ENCODE results near the gene HOXA9. TPM values are rescaled to one million over a fixed set of nuclear protein-coding genes. Genes with fewer than 3 reads are reported as not detected.
A peak's percentile ranks its signal among the peaks of the same experiment; 100 is the strongest.

HOXA9 gene
- total RNA-seq, 4 donors from 2014 or later, result 0.54 to 0.89 TPM; not detected in 2

DNA sequence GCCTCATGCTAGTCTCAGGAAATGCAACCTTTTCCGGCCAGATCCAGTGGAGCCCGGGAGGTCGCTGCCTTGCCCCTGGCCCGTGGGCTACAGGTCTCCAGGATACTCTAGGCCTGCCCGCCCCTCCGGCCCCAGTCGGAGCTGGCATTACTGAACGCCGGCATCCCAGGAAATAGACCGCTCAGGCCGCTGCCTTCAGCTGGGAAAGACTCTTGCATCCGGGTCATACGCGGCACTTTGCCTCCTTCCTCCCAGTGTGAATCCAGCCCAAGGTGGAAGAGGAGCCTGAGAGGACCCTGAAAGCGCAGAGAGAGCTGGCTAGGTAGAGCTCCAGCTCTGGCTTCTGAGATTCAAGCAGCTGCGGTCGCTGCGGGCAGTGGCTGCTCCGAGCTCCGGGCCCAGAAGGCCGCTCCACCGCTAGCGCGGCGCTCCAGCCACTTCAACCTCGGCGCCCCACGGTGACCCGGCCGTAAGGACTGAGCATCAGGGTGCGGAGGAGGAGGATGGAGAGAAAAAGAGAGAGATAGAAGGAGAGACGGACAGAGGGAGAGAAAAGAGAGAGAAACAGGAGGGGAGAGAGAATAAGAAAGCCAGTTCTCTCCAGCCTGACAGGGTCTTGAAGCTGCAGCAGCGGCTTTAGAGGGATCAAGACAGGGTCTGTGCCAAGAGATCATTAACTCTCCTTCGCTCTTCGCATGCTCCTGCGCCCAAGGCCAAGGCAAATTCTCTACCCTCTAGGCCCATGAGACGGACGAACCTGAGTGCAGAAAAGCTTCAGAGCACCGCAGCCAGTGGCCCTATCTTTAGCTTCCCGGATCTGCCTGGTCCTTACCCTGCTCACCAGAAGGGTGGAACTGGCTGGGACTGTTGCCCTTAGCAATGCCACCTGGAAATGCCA lies 10.5 kb upstream of the HOXA9 start:
- Histone ChIP-seq H3K9me3 (no peaks in the 10 kb centered on the region), H3K27ac (no peak overlapping the region), H3K4me1 (peaks cover 0 to 36% (median 18%) of the 10 kb centered on the region in 3 donors), H3K27me3 (peaks cover 100% of the 10 kb centered on the region), H3K36me3 (no peaks in the 10 kb centered on the region), H3K4me3 (no peak overlapping the region)
- no peak for TF ChIP-seq POLR2A (IDR thresholded peaks at IDR 0.05)
- no peak for ATAC-seq
- 82 to 89% methylated on average over 3 to 4 of the region's 40 CpGs for WGBS, 2 donors (ENCODE audit: low coverage in 1 of 2)

GRCh38 chr7:27174874-27175625 lies 9.7 kb upstream of the HOXA9 start:
- peaks cover 0 to 36% (median 18%) of the 10 kb centered on the region in 3 donors for H3K4me1 ChIP-seq
- H3K36me3 ChIP-seq, result no peaks in the 10 kb centered on the region
- H3K4me3 ChIP-seq, result no peak overlapping the region
- 17 to 71% methylated on average over 1 to 3 of the region's 12 CpGs for WGBS, 2 donors (ENCODE audit: low coverage in 1 of 2)
- TF ChIP-seq EP300 (IDR thresholded peaks at IDR 0.05) (no peak), POLR2AphosphoS5 (IDR thresholded peaks at IDR 0.05) (no peak), POLR2A (IDR thresholded peaks at IDR 0.05) (no peak)
- TF ChIP-seq, protein P1, sequence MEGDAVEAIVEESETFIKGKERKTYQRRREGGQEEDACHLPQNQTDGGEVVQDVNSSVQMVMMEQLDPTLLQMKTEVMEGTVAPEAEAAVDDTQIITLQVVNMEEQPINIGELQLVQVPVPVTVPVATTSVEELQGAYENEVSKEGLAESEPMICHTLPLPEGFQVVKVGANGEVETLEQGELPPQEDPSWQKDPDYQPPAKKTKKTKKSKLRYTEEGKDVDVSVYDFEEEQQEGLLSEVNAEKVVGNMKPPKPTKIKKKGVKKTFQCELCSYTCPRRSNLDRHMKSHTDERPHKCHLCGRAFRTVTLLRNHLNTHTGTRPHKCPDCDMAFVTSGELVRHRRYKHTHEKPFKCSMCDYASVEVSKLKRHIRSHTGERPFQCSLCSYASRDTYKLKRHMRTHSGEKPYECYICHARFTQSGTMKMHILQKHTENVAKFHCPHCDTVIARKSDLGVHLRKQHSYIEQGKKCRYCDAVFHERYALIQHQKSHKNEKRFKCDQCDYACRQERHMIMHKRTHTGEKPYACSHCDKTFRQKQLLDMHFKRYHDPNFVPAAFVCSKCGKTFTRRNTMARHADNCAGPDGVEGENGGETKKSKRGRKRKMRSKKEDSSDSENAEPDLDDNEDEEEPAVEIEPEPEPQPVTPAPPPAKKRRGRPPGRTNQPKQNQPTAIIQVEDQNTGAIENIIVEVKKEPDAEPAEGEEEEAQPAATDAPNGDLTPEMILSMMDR (IDR thresholded peaks at IDR 0.05), result no peak
- ATAC-seq, result no peak
- peaks cover 100% of the 10 kb centered on the region for H3K27me3 ChIP-seq
- no peak overlapping the region for H3K27ac ChIP-seq
- no peaks in the 10 kb centered on the region for H3K9me3 ChIP-seq

DNA sequence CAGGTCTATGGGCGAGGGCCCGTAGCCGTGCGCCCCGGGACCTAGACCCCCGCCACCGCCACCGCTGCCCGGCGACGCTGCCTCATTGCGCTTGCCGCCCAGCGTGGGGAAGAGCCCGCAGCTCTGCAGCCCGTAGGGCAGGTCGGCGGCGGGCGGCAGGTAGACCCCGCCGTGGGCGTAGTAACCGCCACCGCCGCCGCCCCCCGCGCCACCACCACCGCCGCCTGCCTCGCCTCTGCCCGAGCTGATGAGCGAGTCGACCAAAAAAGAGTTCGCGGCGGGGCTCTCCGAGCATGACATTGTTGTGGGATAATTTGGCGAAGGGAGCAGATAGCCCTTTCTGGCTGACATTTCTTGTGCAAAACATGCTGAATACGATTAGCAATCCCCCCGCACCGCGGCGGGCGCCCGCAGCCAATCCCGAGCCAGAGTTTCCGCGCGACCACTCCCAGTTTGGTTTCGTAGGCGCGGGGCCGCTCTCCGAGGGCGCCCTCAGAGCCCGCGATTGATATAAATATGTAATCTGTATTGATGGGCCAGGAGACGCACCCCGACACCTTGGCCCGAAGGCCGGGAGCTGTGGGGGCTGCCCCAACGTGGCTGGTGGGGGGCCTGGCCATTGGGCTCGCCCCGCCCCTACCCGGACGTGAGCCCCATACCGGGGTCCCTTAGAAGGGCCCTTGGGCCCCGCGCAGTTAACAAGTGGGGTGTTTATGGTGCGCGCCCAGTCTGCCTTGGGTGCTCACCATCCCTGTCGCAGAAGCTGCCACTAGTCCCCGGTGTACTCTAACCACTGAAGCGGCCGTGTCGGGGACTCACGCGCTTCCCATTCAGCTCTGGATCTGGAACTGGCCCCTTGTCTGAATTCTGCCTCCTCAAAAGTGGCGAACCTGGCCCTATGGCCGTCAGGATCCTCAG lies 8.9 kb upstream of the HOXA9 start, which contains the start of gene HOXA10:
HOXA10 (minus strand) TSS at position 365 of the 918 bp plus-strand sequence; CDS start at position 351, 14 bp downstream.
- no peak for ATAC-seq
- H3K27ac ChIP-seq, result no peak within 1 kb of the TSS
- peaks cover 0 to 36% (median 24%) of the 10 kb centered on the region in 3 donors for H3K4me1 ChIP-seq
- no peaks in the 10 kb centered on the region for H3K9me3 ChIP-seq
- peak within 1 kb of the TSS; percentile 1 to 52 for H3K4me3 ChIP-seq
- TF ChIP-seq POLR2AphosphoS5 (IDR thresholded peaks at IDR 0.05) (no peak), EP300 (IDR thresholded peaks at IDR 0.05) (no peak), POLR2A (IDR thresholded peaks at IDR 0.05) (no peak)
- TF ChIP-seq, protein P1 (IDR thresholded peaks at IDR 0.05), result no peak
- 10 to 60% methylated on average over 1 to 15 of the region's 82 CpGs for WGBS, 2 donors (ENCODE audit: low coverage in 1 of 2)
- H3K27me3 ChIP-seq, result peaks cover 100% of the 10 kb centered on the region
- H3K36me3 ChIP-seq, result no peaks in the 10 kb centered on the region

- TF ChIP-seq POLR2AphosphoS5 (IDR thresholded peaks at IDR 0.05) (no peak), EP300 (IDR thresholded peaks at IDR 0.05) (no peak), POLR2A (IDR thresholded peaks at IDR 0.05) (no peak)
- TF ChIP-seq, protein P1 (IDR thresholded peaks at IDR 0.05), result no peak
- Histone ChIP-seq H3K27ac (no peak overlapping the region), H3K4me3 (peak overlapping the region; percentile 1 to 52), H3K36me3 (no peaks in the 10 kb centered on the region), H3K9me3 (no peaks in the 10 kb centered on the region), H3K4me1 (peaks cover 0 to 37% (median 24%) of the 10 kb centered on the region in 3 donors), H3K27me3 (peaks cover 100% of the 10 kb centered on the region)
- 10% methylated on average over 2 of the region's 59 CpGs; no CpG with 5 or more reads in 1 of the 2 donors for WGBS, 2 donors (ENCODE audit: low coverage in 1 of 2)
- ATAC-seq, result peak; percentile 45
Measured at GRCh38 chr7:27173511-27173955, 8.2 kb upstream of the HOXA9 start.
